Right kidney (tissue), 1 donor: ENCODE results near the gene MAP4K3.
"Not testable (repeated sequence)": the region's sequence is repeated elsewhere in the genome, so short reads cannot be mapped to it uniquely, and the experiment has no call there.

Experiments
- DNase-seq: peaks from one replicate; pipeline ENCODE4 v3.0.0-alpha.2; 2016

Gene MAP4K3

DNA sequence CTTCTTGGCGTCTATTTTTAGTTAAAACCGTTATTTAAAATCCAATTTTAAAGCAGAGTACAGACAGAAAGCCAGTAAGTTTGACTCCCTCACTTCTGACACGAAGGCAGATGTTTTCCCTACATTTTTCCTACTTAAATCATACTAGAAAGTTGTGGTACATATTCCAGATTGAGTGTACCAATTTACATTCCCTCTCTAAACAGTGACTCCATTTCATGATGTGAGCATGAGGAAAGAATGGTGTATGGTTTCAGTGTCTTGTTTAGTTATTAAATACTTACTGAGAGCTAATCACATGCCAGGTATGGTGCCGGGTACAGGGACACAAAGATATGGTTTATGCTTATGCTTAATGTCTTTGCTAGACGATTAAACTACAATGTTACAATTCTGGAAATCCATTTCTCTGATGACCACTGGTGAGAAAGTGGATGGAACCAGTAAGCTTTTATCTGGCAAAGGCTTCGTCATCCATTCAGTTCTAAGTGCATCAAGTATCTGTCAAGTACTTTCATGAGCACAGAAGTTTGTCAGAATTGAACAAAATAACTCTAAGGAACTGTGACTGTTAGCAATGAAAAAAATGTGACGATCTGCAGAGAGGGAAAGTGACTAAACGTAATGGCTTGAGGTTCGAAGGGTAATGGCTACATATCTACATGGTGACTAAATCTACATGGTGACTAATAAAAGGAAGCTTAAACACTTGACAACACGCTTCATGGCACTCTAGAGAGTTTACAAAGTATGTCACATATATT is 25.7 kb downstream of the MAP4K3 start:
- no peak for DNase-seq

- no peak for DNase-seq
These were observed 27.2 kb downstream of the MAP4K3 start for GRCh38 chr2:39409697-39410389.

GRCh38 chr2:39408351-39409136 is 28.5 kb downstream of the MAP4K3 start:
- DNase-seq: no peak

DNA sequence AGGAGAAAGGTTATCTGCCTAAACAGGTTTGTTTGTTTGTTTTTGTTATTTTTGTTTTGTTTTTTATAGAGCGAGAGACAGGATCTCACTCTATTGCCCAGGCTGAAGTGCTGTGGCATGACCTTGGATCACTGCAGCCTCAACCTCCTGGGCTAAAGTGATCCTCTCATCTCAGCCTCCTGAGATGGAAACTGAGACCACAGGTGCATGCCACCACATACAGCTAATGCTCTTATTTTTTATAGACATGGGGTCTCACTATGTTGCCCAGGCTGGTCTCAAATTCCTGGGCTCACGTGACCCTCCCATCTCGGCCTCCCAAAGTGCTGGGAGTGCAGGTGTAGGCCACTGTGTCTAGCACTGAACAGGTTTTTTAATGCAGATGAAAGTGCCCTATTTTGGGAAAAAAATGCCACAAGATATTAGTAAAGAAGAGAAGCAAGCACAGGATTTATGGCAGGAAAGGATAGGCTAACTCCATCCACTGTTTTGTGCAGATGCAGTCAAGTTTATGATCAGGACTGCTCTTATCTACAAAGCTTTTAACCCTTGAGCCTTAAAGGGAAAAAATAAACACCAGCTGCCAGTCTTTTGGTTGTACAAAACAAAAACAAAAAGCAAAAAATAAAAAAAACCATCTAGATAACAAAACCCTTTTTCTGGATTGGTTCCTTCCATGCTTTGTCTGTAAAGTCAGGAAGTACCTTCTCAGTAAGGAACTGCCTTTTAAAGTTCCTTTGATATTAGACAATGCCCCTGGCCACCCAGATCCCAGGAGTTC is 29.4 kb downstream of the MAP4K3 start:
- no peak for DNase-seq

- DNase-seq: no peak
These were observed 31.7 kb downstream of the MAP4K3 start for GRCh38 chr2:39405364-39405763.

DNA sequence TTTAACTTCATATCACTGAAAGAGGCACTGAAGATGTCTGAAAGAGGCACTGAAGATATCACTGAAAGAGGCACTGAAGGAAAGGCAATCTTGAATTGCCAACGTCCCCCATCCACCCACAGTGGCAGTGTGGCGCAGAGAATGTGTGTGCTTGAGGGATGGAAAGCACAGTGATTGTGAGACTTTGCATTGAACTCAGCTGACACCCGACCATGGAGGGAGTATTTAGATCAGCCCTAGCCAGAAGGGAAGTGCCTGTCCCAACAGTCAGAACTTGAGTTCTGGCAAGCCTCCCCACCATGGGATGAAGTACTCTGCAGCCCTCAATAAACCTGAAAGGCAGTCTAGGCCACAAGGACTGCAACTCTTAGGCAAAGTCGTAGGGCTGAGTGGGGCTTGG is 33.8 kb downstream of the MAP4K3 start:
- DNase-seq: no peak

DNA sequence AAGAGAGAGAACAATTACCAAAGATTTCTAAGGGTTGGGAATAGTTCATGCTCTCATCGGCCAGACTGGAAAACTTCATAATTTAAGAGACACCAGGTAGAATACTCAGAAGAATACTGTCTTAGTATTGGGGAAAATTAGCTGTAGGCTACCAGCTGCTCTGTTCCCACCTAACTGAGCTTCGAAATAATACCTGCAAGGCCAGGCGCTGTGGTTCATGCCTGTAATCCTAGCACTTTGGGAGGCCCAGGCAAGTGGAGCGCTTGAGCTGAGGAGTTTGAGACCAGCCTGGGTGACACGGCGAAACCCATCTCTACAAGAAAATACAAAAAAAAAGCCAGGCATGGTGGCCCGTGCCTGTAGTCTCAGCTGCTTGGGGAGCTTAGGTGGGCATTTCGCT is 35.8 kb downstream of the MAP4K3 start:
- no peak for DNase-seq

- DNase-seq: no peak
These were observed 37.5 kb downstream of the MAP4K3 start for GRCh38 chr2:39399570-39399969.

- no peak for DNase-seq
These were observed 41.8 kb downstream of the MAP4K3 start for GRCh38 chr2:39395313-39395712.

DNA sequence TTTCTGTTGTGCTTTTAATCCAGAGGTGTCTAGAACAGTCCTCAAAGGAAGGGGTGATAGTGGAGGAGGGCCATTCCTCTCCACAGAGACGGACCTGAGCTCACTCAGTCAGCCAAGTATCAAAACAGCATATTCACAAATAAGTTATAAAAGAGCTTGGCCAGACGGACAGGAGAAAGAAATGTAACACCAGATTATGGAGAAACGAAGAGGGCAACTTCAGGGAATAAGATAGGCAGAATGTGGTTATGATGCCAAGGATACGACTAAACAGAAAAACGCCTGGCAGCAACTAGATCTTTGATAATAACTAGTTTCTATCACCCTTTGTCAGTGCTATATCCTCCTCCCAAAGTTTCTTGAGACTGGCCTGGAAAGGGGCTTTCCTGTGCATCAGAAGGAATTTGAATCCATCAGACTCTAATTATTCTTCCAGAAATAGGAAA is 42.5 kb downstream of the MAP4K3 start:
- DNase-seq: no peak

DNA sequence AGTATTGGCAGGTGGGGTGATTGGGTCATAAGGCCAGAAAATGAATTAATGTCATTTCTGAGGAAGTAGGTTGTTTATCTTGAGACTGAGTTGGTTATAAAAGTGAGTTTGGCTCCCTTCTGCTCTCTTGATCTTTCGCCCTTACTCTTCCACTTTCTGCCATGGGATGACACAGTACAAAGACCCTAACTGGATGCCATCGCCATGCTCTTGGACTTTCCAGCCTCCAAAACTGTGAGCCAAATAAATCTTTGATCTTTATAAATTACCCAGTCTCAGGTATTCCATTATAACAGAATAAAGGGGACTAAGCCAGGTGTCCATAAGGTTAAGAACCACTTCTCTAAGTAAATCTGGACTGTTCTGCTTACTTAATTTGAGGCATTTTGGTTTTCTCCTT is 44.4 kb downstream of the MAP4K3 start:
- no peak for DNase-seq

DNA sequence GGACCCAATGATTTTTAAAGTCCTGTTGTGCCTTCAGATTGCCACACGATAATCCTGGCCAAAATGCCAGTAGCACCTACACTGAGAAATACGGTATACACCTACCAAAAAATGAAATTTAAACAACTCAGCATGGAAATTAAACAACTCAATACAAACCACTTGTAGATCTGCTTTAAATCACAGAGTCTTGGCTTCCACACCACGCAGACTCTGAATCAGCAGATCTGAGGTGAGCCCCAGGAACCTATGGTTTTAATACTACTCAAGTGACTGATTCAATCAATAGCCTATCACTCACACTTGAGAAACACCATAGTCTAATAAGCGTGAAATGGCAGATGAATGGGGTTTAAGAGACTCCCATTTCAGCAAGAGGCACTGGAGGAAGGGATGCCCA is 46.9 kb downstream of the MAP4K3 start:
- DNase-seq: no peak

- no peak for DNase-seq
These were observed 51.0 kb downstream of the MAP4K3 start for GRCh38 chr2:39386064-39386463.

DNA sequence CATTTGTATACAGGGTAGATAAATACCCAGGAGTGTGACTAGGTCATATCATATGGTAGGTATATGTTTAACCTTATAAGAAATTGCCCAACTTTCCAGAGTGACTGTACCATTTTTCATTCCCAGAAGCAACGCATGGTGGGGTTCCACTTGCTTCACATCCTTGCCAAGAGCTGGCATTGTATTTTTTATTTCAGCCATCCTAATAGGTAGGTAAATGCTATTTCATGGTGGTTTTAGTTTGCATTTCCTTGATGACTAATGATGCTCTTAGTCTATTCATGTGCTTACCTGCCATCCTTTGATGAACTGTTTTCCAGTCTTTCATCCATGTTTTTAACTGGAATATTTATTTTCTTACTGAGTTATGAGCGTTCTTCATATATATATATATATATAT is 51.9 kb downstream of the MAP4K3 start:
- DNase-seq: no peak

GRCh38 chr2:39384071-39384470 is 53.0 kb downstream of the MAP4K3 start:
- DNase-seq: not testable (repeated sequence)

DNA sequence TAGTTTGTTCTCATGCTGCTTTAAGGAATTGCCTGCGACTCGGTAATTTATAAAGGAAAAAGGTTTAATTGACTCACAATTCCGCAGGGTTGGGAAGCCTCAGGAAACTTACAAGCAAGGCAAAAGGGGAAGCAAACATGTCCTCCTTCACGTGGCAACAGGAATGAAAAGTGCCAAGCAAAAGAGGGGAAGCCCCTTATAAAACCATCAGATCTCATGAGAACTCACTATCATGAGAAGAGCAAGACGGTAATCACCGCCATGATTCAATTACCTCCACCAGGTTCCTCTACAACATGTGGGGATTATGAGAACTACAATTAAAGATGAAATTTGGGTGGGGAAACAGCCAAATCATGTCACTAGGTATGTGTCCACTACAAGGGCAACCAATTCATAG is 53.9 kb downstream of the MAP4K3 start:
- DNase-seq: no peak

GRCh38 chr2:39381653-39382052 is 55.4 kb downstream of the MAP4K3 start:
- no peak for DNase-seq

DNA sequence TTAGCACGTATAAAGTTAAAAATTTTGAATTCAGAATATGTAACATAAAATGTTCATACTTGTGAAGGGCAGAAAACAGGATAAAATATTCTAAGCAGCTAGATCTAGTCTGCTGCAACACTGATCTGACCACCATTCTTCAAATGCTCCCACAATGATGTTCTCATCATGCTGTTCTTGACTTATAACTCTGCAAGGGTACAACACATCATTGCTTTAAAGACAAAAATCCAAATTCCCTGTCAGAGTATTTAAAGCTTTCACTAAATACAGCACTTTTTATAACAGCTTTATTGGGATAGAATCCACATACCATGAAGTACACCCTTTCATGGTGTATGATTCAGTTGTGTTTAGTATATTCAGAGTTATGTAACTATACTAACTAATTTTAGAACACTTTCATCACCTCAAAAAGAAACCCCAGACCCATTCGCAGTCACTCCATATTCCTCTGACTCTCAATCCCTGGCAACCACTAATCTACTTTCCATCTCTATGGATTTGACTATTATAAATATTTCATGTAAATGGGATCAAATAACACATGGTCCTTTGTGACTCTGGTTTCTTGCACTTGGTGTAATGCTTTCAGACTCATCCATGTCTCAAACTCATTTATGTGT is 56.4 kb downstream of the MAP4K3 start:
- no peak for DNase-seq

- no peak for DNase-seq
These were observed 57.2 kb downstream of the MAP4K3 start for GRCh38 chr2:39379643-39380524.

DNA sequence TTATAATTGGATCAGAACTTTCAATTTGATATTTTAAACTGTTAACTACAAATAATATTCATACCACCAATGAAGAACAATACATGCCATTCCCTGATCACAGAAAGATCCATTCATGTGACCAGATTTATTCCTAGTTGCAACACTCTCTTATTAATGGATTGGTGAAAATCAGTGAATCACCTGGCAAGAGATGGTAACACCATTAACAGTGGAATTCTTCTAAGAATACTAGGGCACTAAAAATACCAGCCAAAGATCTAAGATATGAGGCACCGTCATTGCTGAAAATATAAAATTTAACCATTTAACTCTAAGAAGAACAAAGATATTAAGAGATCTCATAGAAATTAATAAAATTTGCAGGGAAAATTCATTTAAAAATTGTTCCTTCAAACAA is 58.1 kb downstream of the MAP4K3 start:
- no peak for DNase-seq
